Fibroblast of pulmonary artery (primary cell): ENCODE data around the gene SCNN1G.
"Not testable (repeated sequence)": the region's sequence is repeated elsewhere in the genome, so short reads cannot be mapped to it uniquely, and the experiment has no call there.

ENCODE experiments used
- DNase-seq: peaks from one replicate; pipeline ENCODE4 v3.0.0-alpha.2; 2010; ENCODE audit warnings: low read depth
- H3K4me3 ChIP-seq: replicated peaks from 2 replicates; pipeline ENCODE4 v1.5.1; 2011; ENCODE audit warnings: low read depth, mild to moderate bottlenecking, control low read depth, low read length, moderate library complexity
- CTCF ChIP-seq: IDR thresholded peaks from 2 replicates; pipeline ENCODE4 v1.5.1; 2011; ENCODE audit warnings: mild to moderate bottlenecking, control low read depth, low read length, inconsistent platforms; ENCODE audit errors: missing control alignments

SCNN1G gene

DNA sequence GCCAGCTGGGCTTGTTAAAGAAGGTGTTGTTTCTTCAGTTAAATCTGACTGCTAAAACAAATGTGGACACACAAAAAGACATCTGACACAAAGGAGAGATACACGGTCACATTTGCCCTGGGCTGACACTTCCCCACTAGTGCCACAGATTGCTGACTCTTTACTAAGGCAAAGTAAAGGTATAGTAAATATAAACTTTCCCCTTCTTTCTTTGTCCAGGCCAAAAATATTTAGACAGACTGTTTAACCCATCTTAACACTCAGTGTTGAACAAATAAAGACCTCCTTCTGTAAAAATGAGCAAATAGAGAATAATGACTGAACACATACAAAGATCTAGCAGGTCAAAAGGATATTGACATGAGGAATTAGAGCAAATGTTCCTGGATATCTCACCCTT lies 58.4 kb downstream of the SCNN1G start:
- no peak for TF ChIP-seq CTCF
- no peak overlapping the region for H3K4me3 ChIP-seq
- DNase-seq, result no peak

DNA sequence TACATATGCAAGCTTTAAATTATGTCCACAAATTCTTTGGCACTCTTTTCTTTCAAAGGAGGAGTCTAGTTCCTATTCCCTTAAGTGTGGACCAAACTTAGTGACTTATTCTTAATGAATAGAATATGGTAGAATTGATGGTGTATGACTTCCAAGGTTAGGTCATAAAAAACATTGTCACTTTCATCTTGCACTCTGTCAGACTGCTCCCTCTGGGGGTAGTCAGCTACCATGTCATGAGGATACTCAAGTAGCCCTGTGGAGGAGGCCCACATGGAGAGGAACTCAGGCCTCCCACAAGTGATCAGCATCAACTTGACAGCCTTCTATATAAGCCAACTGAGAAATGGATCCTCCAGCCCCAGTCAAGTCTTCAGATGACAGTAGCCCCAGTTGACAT lies 61.6 kb downstream of the SCNN1G start:
- DNase-seq, result no peak
- no peak overlapping the region for H3K4me3 ChIP-seq
- TF ChIP-seq CTCF, result no peak

DNA sequence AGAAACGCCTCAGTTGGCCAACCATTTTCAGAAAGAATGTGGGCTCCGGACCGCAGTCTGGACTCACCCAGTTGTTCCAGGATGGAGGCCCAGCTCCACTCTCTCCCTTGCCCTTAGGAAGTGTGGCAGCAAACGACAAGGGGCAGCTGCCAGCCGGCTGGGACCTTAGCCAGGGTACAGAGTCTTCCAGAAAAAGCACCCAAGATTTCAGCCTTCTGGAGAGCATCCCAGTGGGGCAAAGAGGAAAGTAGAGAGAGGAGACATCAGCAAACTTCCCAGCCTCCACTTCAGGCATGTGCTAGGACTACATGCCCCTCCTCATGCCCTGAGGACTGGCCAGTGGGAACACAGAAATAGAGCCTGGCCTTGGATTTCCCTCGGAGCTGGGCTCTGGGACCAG lies 62.7 kb downstream of the SCNN1G start:
- TF ChIP-seq CTCF, result no peak
- no peak overlapping the region for H3K4me3 ChIP-seq
- no peak for DNase-seq

DNA sequence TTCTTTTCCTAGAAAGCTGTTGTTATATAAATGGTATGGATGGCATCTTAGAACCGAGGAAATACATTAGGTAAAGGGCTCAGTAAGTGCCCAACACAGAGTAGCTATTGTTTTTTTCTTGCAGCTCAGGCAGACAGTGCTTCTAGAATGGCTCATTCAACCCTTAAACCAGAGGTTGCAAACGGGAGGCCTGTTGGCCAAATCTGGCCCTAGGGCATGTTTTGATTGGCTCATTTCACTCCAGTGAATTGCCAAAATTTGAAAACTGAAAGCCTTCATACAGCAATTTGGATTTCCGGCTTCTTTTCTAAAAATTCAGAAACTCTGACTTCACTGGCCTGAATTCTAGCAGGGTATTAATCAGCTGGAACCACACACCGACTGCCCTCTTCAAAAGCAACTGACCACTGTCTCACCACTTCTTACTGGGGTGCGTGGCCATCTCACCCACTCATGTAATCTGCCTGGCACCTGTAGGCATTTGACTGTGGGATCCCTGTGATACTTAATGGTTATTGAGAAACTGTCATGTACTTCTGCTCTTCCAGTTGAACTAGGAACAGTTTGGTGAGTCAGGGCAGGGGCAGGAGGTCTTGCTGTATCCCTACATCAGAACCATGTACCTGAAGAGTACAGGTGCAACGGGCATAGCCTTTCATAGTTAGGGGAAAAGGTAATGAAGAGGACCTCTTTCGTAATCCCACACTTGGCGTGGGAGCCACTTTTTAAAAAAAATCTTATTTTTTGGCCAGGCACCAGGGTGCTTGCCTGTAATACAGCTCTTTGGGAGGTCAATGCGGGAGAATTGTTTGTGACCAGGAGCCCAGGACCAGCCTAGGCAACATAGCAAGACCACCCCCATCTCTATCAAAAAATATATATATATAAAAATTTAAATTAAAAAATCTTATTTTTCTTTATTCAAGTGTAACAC lies 66.0 kb downstream of the SCNN1G start:
- no peak for TF ChIP-seq CTCF
- no peak overlapping the region for H3K4me3 ChIP-seq
- DNase-seq, result no peak

GRCh38 chr16:23249830-23250229 lies 67.3 kb downstream of the SCNN1G start:
- DNase-seq, result no peak
- TF ChIP-seq CTCF, result no peak

DNA sequence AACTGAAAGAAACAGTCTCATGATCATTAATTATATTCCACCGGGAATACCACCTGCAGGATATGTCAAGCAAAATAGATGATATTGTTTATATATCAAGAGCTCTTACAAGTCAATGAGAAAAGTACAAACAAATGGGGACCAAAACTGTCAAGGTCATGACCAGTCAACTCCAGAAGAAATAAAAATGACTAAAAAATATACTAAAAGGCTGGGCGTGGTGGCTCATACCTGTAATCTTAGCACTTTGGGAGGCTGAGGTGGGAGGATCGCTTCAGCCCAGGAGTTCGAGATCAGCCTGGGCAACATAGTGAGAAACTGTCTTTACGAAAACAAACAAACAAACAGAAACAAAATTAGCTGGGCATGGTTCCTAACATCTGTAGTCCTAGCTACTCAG lies 69.8 kb downstream of the SCNN1G start:
- no peak for DNase-seq
- no peak for TF ChIP-seq CTCF
- H3K4me3 ChIP-seq, result no peak overlapping the region

More at GRCh38 chr16:23249830-23250229, 67.3 kb downstream of the SCNN1G start:
- no peak overlapping the region for H3K4me3 ChIP-seq

DNA sequence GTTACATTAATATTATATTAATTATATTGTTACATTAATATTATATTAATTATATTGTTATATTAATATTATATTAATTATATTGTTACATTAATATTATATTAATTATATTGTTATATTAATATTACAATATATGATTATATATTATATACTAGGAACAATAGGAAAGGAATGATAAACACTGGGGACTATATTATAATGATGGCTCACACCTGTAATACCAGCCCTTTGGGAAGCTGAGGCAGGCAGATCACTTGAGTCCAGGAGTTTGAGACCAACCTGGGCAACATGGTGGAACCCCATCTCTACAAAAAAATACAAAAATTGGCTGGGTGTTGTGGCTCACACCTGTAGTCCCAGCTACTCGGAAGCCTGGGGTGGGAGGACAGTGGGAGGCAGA lies 71.1 kb downstream of the SCNN1G start:
- DNase-seq, H3K4me3 ChIP-seq: not testable (repeated sequence)
